ENCODE data around the gene GOLGA6L7. TPM values are rescaled to one million over a fixed set of nuclear protein-coding genes. Genes with fewer than 3 reads are reported as not detected.
"Not testable (repeated sequence)": the region's sequence is repeated elsewhere in the genome, so short reads cannot be mapped to it uniquely, and the experiment has no call there.

GOLGA6L7 gene
- total and polyA plus RNA-seq, 2 of the 8 experiments (the other 6 are each of a cell fraction or from before 2014, with no cell fraction given) = not detected

- H3K9me3 ChIP-seq (ENCODE audit: insufficient read depth in 2 of 2, low read depth in 1 of 2, low read length in 1 of 2); DNase-seq (ENCODE audit: low read depth in 1 of 2, low spot score in 2 of 2); H3K23ac ChIP-seq (ENCODE audit: insufficient read length); H3K9ac ChIP-seq (replicated peaks in 1 of 4; ENCODE audit: extremely low read depth in 1 of 4, low read depth in 3 of 4, low read length in 3 of 4); H3K36me3 ChIP-seq (ENCODE audit: control insufficient read depth in 2 of 4, insufficient read depth in 4 of 4, low read length in 3 of 4); H3K23me2 ChIP-seq (ENCODE audit: low read depth, low read length); H3K79me1 ChIP-seq (ENCODE audit: low read depth, low read length); H2BK12ac ChIP-seq (ENCODE audit: low read depth, low read length); H4K20me1 ChIP-seq (replicated peaks in 1 of 2; ENCODE audit: control insufficient read depth in 1 of 2, insufficient read depth in 2 of 2, low read length in 2 of 2); H3K4me1 ChIP-seq (replicated peaks in 1 of 4; ENCODE audit: control insufficient read depth in 3 of 4, insufficient read depth in 4 of 4, low read length in 3 of 4); H3K14ac ChIP-seq (ENCODE audit: insufficient read length); H3K56ac ChIP-seq (replicated peaks; ENCODE audit: insufficient read length, low read depth, low read length); H3K4ac ChIP-seq (replicated peaks; ENCODE audit: insufficient read length, low read depth, low read length); H3K4me3 ChIP-seq (ENCODE audit: extremely low read depth in 1 of 4, insufficient read depth in 2 of 4, low read depth in 3 of 4, low read length in 4 of 4); H3K18ac ChIP-seq (ENCODE audit: extremely low read depth, low read length); H3K27me3 ChIP-seq (replicated peaks in 1 of 4; ENCODE audit: control insufficient read depth in 3 of 4, extremely low read depth in 1 of 4, insufficient read depth in 3 of 4, low read length in 3 of 4); H2BK15ac ChIP-seq (ENCODE audit: low read length); H2AK5ac ChIP-seq (ENCODE audit: low read depth, low read length); H2AFZ ChIP-seq (ENCODE audit: low read length); H3K27ac ChIP-seq (ENCODE audit: low read depth, low read length); H3K79me2 ChIP-seq (ENCODE audit: control insufficient read depth in 1 of 2, insufficient read depth in 2 of 2, low read length in 2 of 2); POLR2A ChIA-PET (ENCODE audit: partially characterized antibody); H4K91ac ChIP-seq (replicated peaks; ENCODE audit: insufficient read length, low read length); H3K4me2 ChIP-seq (ENCODE audit: insufficient read depth in 1 of 2, low read depth in 2 of 2, low read length in 2 of 2); H2BK20ac ChIP-seq (ENCODE audit: low read length); H4K8ac ChIP-seq (ENCODE audit: extremely low read depth, insufficient read depth, low read length); FAIRE-seq; H4K5ac ChIP-seq (ENCODE audit: insufficient read length, low read depth, low read length); H2BK5ac ChIP-seq (ENCODE audit: low read depth, low read length); H2BK120ac ChIP-seq (replicated peaks; ENCODE audit: low read depth, low read length); CTCF ChIA-PET (ENCODE audit: partially characterized antibody): not testable (repeated sequence)
- 70% methylated on average over 2 of the region's 2 CpGs; no CpG with 5 or more reads in 1 of the 2 experiments for WGBS, 2 experiments (ENCODE audit: extremely low coverage in 1 of 2, insufficient coverage in 1 of 2, insufficient read length in 1 of 2, insufficient replicate concordance in 2 of 2, low coverage in 1 of 2, low lambda C conversion rate in 2 of 2, missing lambda C conversion rate in 1 of 2)
Measured at GRCh38 chr15:28798234-28798633, 50.2 kb downstream of the GOLGA6L7 start.
